CD14-positive monocyte (primary cell): ENCODE results near the gene BARHL1. TPM values are rescaled to one million over a fixed set of nuclear protein-coding genes. Genes with fewer than 3 reads are reported as not detected.
"Not testable (repeated sequence)": the region's sequence is repeated elsewhere in the genome, so short reads cannot be mapped to it uniquely, and the experiment has no call there.

ENCODE experiments used
- DNase-seq, 3 donors: peaks; one replicate each; pipeline ENCODE4 v3.0.0-alpha.2; 2011 to 2022
- H2AFZ ChIP-seq: 2 replicates; pipeline ENCODE4 v1.6.0; 2012; ENCODE audit warnings: mild to moderate bottlenecking, low read depth, low read length, inconsistent platforms; ENCODE audit not compliant: insufficient read depth, poor library complexity, severe bottlenecking
- H3K27ac ChIP-seq, 2 donors: 1 replicate in 1 of 2; 2 replicates in 1 of 2; pipeline ENCODE4 v1.5.1; 2012 to 2013; ENCODE audit warnings: low read length in 2 of 2, control low read depth in 1 of 2, inconsistent platforms in 1 of 2, low read depth in 1 of 2, mild to moderate bottlenecking in 1 of 2
- H3K27me3 ChIP-seq, 2 donors: one replicate each; pipeline versions ENCODE4 v1.6.0 to v1.6.1; 2011 to 2013; ENCODE audit warnings: low read length in 2 of 2; ENCODE audit not compliant: control insufficient read depth in 2 of 2, insufficient read depth in 2 of 2
- H3K36me3 ChIP-seq, 2 donors: replicated peaks in 1 of 2; 1 replicate in 1 of 2; 2 replicates in 1 of 2; pipeline versions ENCODE4 v1.5.1 to v1.6.1; 2012 to 2013; ENCODE audit warnings: low read length in 2 of 2, control low read depth in 1 of 2, inconsistent platforms in 1 of 2, mild to moderate bottlenecking in 1 of 2; ENCODE audit not compliant: insufficient read depth in 2 of 2, control insufficient read depth in 1 of 2
- H3K4me1 ChIP-seq, 2 donors: 1 replicate in 1 of 2; 2 replicates in 1 of 2; pipeline versions ENCODE4 v1.5.1 to v1.6.1; 2012 to 2013; ENCODE audit warnings: low read length in 2 of 2, control low read depth in 1 of 2, inconsistent platforms in 1 of 2, mild to moderate bottlenecking in 1 of 2, moderate library complexity in 1 of 2; ENCODE audit not compliant: insufficient read depth in 2 of 2, control insufficient read depth in 1 of 2
- H3K4me2 ChIP-seq: replicated peaks from 2 replicates; pipeline ENCODE3; 2012; ENCODE audit warnings: low read length, moderate library complexity, mild to moderate bottlenecking; ENCODE audit not compliant: poor library complexity, severe bottlenecking; ENCODE audit errors: extremely low read depth
- H3K4me3 ChIP-seq, 3 experiments: fragments of 200-600 bp in 1 of 3; sonication (generic) in 1 of 3; replicated peaks in 1 of 3; 1 replicate in 2 of 3; 2 replicates in 1 of 3; pipeline ENCODE4 v1.5.1; 2011 to 2013; ENCODE audit warnings: low read length in 3 of 3, mild to moderate bottlenecking in 3 of 3, control low read depth in 2 of 3, low read depth in 2 of 3, inconsistent platforms in 1 of 3, moderate library complexity in 1 of 3
- H3K79me2 ChIP-seq: 2 replicates; pipeline ENCODE4 v1.6.0; 2012; ENCODE audit warnings: mild to moderate bottlenecking, control low read depth, inconsistent platforms, low read length, moderate library complexity; ENCODE audit not compliant: insufficient read depth
- H3K9ac ChIP-seq: 2 replicates; pipeline ENCODE4 v1.6.0; 2017; ENCODE audit warnings: low read length, mild to moderate bottlenecking; ENCODE audit not compliant: insufficient read depth, poor library complexity, severe bottlenecking
- H3K9me3 ChIP-seq, 2 donors: replicated peaks in 1 of 2; 1 replicate in 1 of 2; 2 replicates in 1 of 2; pipeline versions ENCODE4 v1.5.1 to v1.6.1; 2012 to 2013; ENCODE audit warnings: low read length in 2 of 2, control low read depth in 1 of 2; ENCODE audit not compliant: control insufficient read depth in 1 of 2, insufficient read depth in 1 of 2
- H4K20me1 ChIP-seq: 2 replicates; pipeline ENCODE4 v1.6.0; 2012; ENCODE audit warnings: mild to moderate bottlenecking, low read length, control low read depth, moderate library complexity; ENCODE audit not compliant: insufficient read depth
- H3K27ac Mint-ChIP-seq, 7 donors: one replicate each; pipeline ENCODE4 v1.8.0; 2020; ENCODE audit warnings: mild to moderate bottlenecking in 7 of 7, mixed read lengths in 7 of 7, moderate library complexity in 6 of 7, inconsistent platforms in 2 of 7
- H3K27me3 Mint-ChIP-seq, 3 donors: one replicate each; pipeline ENCODE4 v1.8.0; 2021 to 2022; ENCODE audit warnings: low read depth in 3 of 3, mild to moderate bottlenecking in 3 of 3, mixed read lengths in 3 of 3, moderate library complexity in 3 of 3, inconsistent platforms in 1 of 3
- H3K36me3 Mint-ChIP-seq, 2 donors: one replicate each; pipeline ENCODE4 v1.8.0; 2020; ENCODE audit warnings: mixed read lengths in 2 of 2, inconsistent platforms in 1 of 2, mild to moderate bottlenecking in 1 of 2
- H3K4me1 Mint-ChIP-seq: one replicate; pipeline ENCODE4 v1.8.0; 2020; ENCODE audit warnings: mild to moderate bottlenecking, mixed read lengths
- H3K4me3 Mint-ChIP-seq, 2 donors: one replicate each; pipeline ENCODE4 v1.8.0; 2020; ENCODE audit warnings: mild to moderate bottlenecking in 2 of 2, mixed read lengths in 2 of 2, moderate library complexity in 1 of 2
- H3K9me3 Mint-ChIP-seq, 7 donors: one replicate each; pipeline ENCODE4 v1.8.0; 2020 to 2022; ENCODE audit warnings: mixed read lengths in 7 of 7, mild to moderate bottlenecking in 6 of 7, moderate library complexity in 6 of 7, inconsistent platforms in 2 of 7
- CTCF ChIP-seq: fragments of 200-600 bp; IDR thresholded peaks from one replicate; pipeline ENCODE4 v1.8.0; 2022; ENCODE audit warnings: antibody characterized with exemption, mild to moderate bottlenecking
- WGBS: methylation state at CpG from one replicate; pipeline ENCODE4 v1.1.5; 2013; ENCODE audit warnings: missing lambda C conversion rate; ENCODE audit not compliant: insufficient coverage; 5-methylcytosine and 5-hydroxymethylcytosine counted together
- intact Hi-C, 2 donors: fragments of 100-400 bp; cut with micrococcal nuclease; formaldehyde crosslinking; loops; one replicate each; pipeline versions ENCODE4 v1.15.0 to v1.15.1; 2023
- polyA plus RNA-seq, 3 donors: library from polyadenylated mRNA; depleted of rRNA in 1 of 3; unstranded in 2 of 3; stranded (reverse) in 1 of 3; fragments of 300-500 nt in 2 of 3; fragments of >200 nt in 1 of 3; fragmentation: Illumina TruSeq in 2 of 3; gene quantifications; 1 replicate in 2 of 3; 2 replicates in 1 of 3; pipeline ENCODE4 v1.2.3, GENCODE V29; 2012 to 2021

Gene BARHL1
- polyA plus RNA-seq, 3 donors: not detected

GRCh38 chr9:132564526-132564925 is 17.9 kb upstream of the BARHL1 start:
- Mint-ChIP-seq H3K4me1 (no peaks in the 10 kb centered on the region), H3K27me3 (peaks cover 21 to 40% (median 25%) of the 10 kb centered on the region in 3 donors), H3K4me3 (no peak overlapping the region), H3K27ac (no peak overlapping the region), H3K36me3 (no peaks in the 10 kb centered on the region), H3K9me3 (no peaks in the 10 kb centered on the region)
- H3K4me2 ChIP-seq: no peak overlapping the region
- no peak overlapping the region for H3K9ac ChIP-seq
- H3K36me3 ChIP-seq: no peaks in the 10 kb centered on the region
- no peaks in the 10 kb centered on the region for H4K20me1 ChIP-seq
- peaks cover 0 to 16% of the 10 kb centered on the region in 2 donors for H3K27me3 ChIP-seq
- intact Hi-C loops: no loop called here
- no peak overlapping the region for H3K27ac ChIP-seq
- H2AFZ ChIP-seq: no peak overlapping the region
- no peak for DNase-seq
- WGBS: 82% methylated on average over 4 of the region's 6 CpGs
- no peaks in the 10 kb centered on the region for H3K4me1 ChIP-seq
- H3K9me3 ChIP-seq: no peaks in the 10 kb centered on the region
- no peak for TF ChIP-seq CTCF
- H3K4me3 ChIP-seq: no peak overlapping the region
- no peaks in the 10 kb centered on the region for H3K79me2 ChIP-seq

- H3K9ac ChIP-seq, H3K4me3 ChIP-seq, H3K27ac Mint-ChIP-seq, H4K20me1 ChIP-seq, intact Hi-C loops, H3K27me3 ChIP-seq, H3K4me2 ChIP-seq, H3K9me3 Mint-ChIP-seq, H2AFZ ChIP-seq, H3K27ac ChIP-seq, H3K36me3 ChIP-seq, H3K9me3 ChIP-seq, H3K36me3 Mint-ChIP-seq, H3K4me3 Mint-ChIP-seq, H3K4me1 Mint-ChIP-seq, H3K4me1 ChIP-seq, H3K79me2 ChIP-seq, DNase-seq: not testable (repeated sequence)
- H3K27me3 Mint-ChIP-seq: peaks cover 9 to 15% (median 15%) of the 10 kb centered on the region in 3 donors
- WGBS: no CpG with 5 or more reads among the region's 2 CpGs
Measured at GRCh38 chr9:132568787-132569186, 13.6 kb upstream of the BARHL1 start.
